Pancreas (tissue), 10 donors: Measurements from ENCODE around the gene C1orf87. TPM values are rescaled to one million over a fixed set of nuclear protein-coding genes. Genes with fewer than 3 reads are reported as not detected.

Experiments
- ATAC-seq, 4 donors: fragments of 200-7000 bp; cut with Tn5 transposase; one replicate each; pipeline versions ENCODE4 v1.8.0 to v1.9.1; 2020; ENCODE audit warnings: mild to moderate bottlenecking in 4 of 4, moderate library complexity in 4 of 4
- DNase-seq, 6 donors: peaks; one replicate each; pipeline ENCODE4 v3.0.0-alpha.2; 2020
- FAIRE-seq: peaks from 2 replicates; lab custom pipeline; 2012; peaks lifted over from hg19 to GRCh38; lab: Jason Lieb, UNC
- H3K27ac ChIP-seq, 4 donors: fragments of 200-600 bp; sonication (generic); 1 replicate in 3 of 4; 2 replicates in 1 of 4; pipeline versions ENCODE4 v1.5.0 to v1.8.0; 2020
- H3K27me3 ChIP-seq, 4 donors: fragments of 200-600 bp; one replicate each; pipeline ENCODE4 v1.8.0; 2021
- H3K36me3 ChIP-seq, 3 donors: fragments of 200-600 bp; sonication (generic) in 1 of 3; one replicate each; pipeline versions ENCODE4 v1.5.0 to v1.8.0; 2020 to 2021
- H3K4me1 ChIP-seq, 3 donors: fragments of 200-600 bp; one replicate each; pipeline ENCODE4 v1.8.0; 2021
- H3K4me3 ChIP-seq, 4 donors: fragments of 200-600 bp; sonication (generic) in 2 of 4; one replicate each; pipeline versions ENCODE4 v1.5.0 to v1.8.0; 2020 to 2021
- H3K9me3 ChIP-seq, 4 donors: fragments of 200-600 bp; one replicate each; pipeline ENCODE4 v1.8.0; 2021
- CTCF ChIP-seq, 4 donors: fragments of 200-600 bp; sonication (generic) in 3 of 4; IDR thresholded peaks; one replicate each; pipeline versions ENCODE4 v1.5.0 to v1.8.0; 2021; ENCODE audit warnings: antibody characterized with exemption in 4 of 4
- WGBS, 2 donors: extraction: QIAGEN DNeasy Blood & Tissue Kit; methylation state at CpG; one replicate each; pipeline ENCODE4 v1.1.7; 2013; 5-methylcytosine and 5-hydroxymethylcytosine counted together
- intact Hi-C, 3 donors: fragments of 100-400 bp; cut with DNase I; formaldehyde crosslinking; loops; one replicate each; pipeline versions ENCODE4 v1.11.1 to v1.14.2; 2022
- polyA plus RNA-seq, 2 donors: library from polyadenylated mRNA; stranded (reverse); fragments of 200-250 nt; gene quantifications; one replicate each; pipeline ENCODE4 v1.2.3, GENCODE V29; 2013
- total RNA-seq, 6 donors: library from RNA; stranded (reverse); fragmentation: NEBNext Ultra II Directional in 4 of 6; extraction: Animal tissue kit (Norgen Biotek cat#: 25700) in 4 of 6; gene quantifications; one replicate each; pipeline versions ENCODE4 v1.2.1 to v1.2.4, GENCODE V29; 2021 to 2023
- donor health status: healthy with polysubstance abuse.
- donor health status: DM: no; HTN: no; CAD: no; lungs with moderate emphysema.
- donor health status: DM: no; HTN: no; CAD: no.
- donor health status: control.
- donor health status: control.
- donor health status: Bipolar disorder and iron deficiency.
- donor health status: DM: yes; HTN: yes; CAD: no.
- donor health status: DM: no; HTN: no; CAD: no.
- donor health status: DM: no; HTN: no; CAD: no.
- donor health status: DM: yes; HTN: yes; CAD: no.

C1orf87 gene
- total and polyA plus RNA-seq, 8 donors, result 0.02 TPM; not detected in 7

- whole genome bisulfite sequencing, 2 donors, result 85 to 95% methylated on average over 1 of the region's 1 CpG
- no peak for TF ChIP-seq CTCF (IDR thresholded peaks at IDR 0.05)
- Histone ChIP-seq H3K36me3 (no peaks in the 10 kb centered on the region), H3K4me3 (no peak overlapping the region), H3K4me1 (no peaks in the 10 kb centered on the region), H3K27me3 (no peaks in the 10 kb centered on the region), H3K9me3 (no peaks in the 10 kb centered on the region), H3K27ac (no peak overlapping the region)
- intact Hi-C loops, result no loop called here
- no peak for ATAC-seq
- no peak for DNase-seq
- no peak for FAIRE-seq
Observed at GRCh38 chr1:60033066-60033465, 40.5 kb downstream of the C1orf87 start.

GRCh38 chr1:60031146-60031545, 42.4 kb downstream of the C1orf87 start:
- Histone ChIP-seq H3K9me3 (no peaks in the 10 kb centered on the region), H3K4me1 (no peaks in the 10 kb centered on the region), H3K27ac (no peak overlapping the region), H3K36me3 (no peaks in the 10 kb centered on the region), H3K27me3 (no peaks in the 10 kb centered on the region), H3K4me3 (no peak overlapping the region)
- no peak for TF ChIP-seq CTCF (IDR thresholded peaks at IDR 0.05)
- no peak for DNase-seq
- ATAC-seq, result no peak
- intact Hi-C loops, result no loop called here
- 72 to 75% methylated on average over 3 of the region's 3 CpGs for WGBS, 2 donors
- FAIRE-seq, result no peak

GRCh38 chr1:60025552-60025951, 48.0 kb downstream of the C1orf87 start:
- no peak for TF ChIP-seq CTCF (IDR thresholded peaks at IDR 0.05)
- no peak for FAIRE-seq
- no peak overlapping the region for H3K27ac ChIP-seq
- H3K27me3 ChIP-seq, result no peaks in the 10 kb centered on the region
- no peaks in the 10 kb centered on the region for H3K36me3 ChIP-seq
- no peak for ATAC-seq
- H3K4me3 ChIP-seq, result no peak overlapping the region
- H3K9me3 ChIP-seq, result no peaks in the 10 kb centered on the region
- H3K4me1 ChIP-seq, result no peaks in the 10 kb centered on the region
- DNase-seq, result no peak
- intact Hi-C loops, result no loop called here

- ATAC-seq (no peak), FAIRE-seq (no peak), DNase-seq (no peak)
- no peak overlapping the region for H3K4me3 ChIP-seq
- intact Hi-C loops, result no loop called here
- no peak for TF ChIP-seq CTCF (IDR thresholded peaks at IDR 0.05)
- 60 to 75% methylated on average over 4 of the region's 4 CpGs for WGBS, 2 donors
- no peak overlapping the region for H3K27ac ChIP-seq
- H3K4me1 ChIP-seq, result no peaks in the 10 kb centered on the region
- no peaks in the 10 kb centered on the region for H3K36me3 ChIP-seq
- H3K27me3 ChIP-seq, result no peaks in the 10 kb centered on the region
- H3K9me3 ChIP-seq, result no peaks in the 10 kb centered on the region
Observed at GRCh38 chr1:60017508-60018205, 55.9 kb downstream of the C1orf87 start.

GRCh38 chr1:60010690-60011089, 62.9 kb downstream of the C1orf87 start:
- no peak for DNase-seq
- Histone ChIP-seq H3K9me3 (no peaks in the 10 kb centered on the region), H3K4me3 (no peak overlapping the region), H3K36me3 (no peaks in the 10 kb centered on the region), H3K27ac (no peak overlapping the region), H3K4me1 (no peaks in the 10 kb centered on the region), H3K27me3 (no peaks in the 10 kb centered on the region)
- TF ChIP-seq CTCF (IDR thresholded peaks at IDR 0.05), result no peak
- 58 to 81% methylated on average over 1 of the region's 1 CpG for WGBS, 2 donors
- intact Hi-C loops, result no loop called here
- no peak for ATAC-seq
- FAIRE-seq, result no peak
